Prostate gland (tissue), 2 donors: ENCODE data around the gene C2CD4D. TPM values are rescaled to one million over a fixed set of nuclear protein-coding genes. Genes with fewer than 3 reads are reported as not detected.

Experiments
- DNase-seq: peaks from one replicate; pipeline ENCODE4 v3.0.0-alpha.2; 2019; ENCODE audit warnings: low spot score
- H3K27ac ChIP-seq, 2 donors: fragments of 200-600 bp; sonication (generic); 2 replicates each; pipeline ENCODE4 v1.5.1; 2017 to 2019
- H3K27me3 ChIP-seq: fragments of 200-600 bp; sonication (generic); replicated peaks from 2 replicates; pipeline ENCODE4 v1.5.1; 2019; ENCODE audit not compliant: insufficient read depth
- H3K36me3 ChIP-seq, 2 donors: fragments of 200-600 bp; sonication (generic); 1 replicate in 1 of 2; 2 replicates in 1 of 2; pipeline versions ENCODE4 v1.5.1 to v1.8.1; 2017 to 2019
- H3K4me1 ChIP-seq: fragments of 200-600 bp; sonication (generic); replicated peaks from 2 replicates; pipeline ENCODE4 v1.5.1; 2019
- H3K4me3 ChIP-seq, 2 donors: fragments of 200-600 bp; sonication (generic); 2 replicates each; pipeline ENCODE4 v1.5.1; 2017 to 2019
- H3K9me3 ChIP-seq: fragments of 200-600 bp; sonication (generic); 2 replicates; pipeline ENCODE4 v1.5.1; 2017
- CTCF ChIP-seq, 4 experiments: fragments of 200-600 bp in 2 of 4; fragments of 450-650 bp in 2 of 4; sonication (generic) in 2 of 4; IDR thresholded peaks; 1 replicate in 3 of 4; 2 replicates in 1 of 4; pipeline ENCODE4 v1.5.1; 2016 to 2019; ENCODE audit warnings: antibody characterized with exemption in 4 of 4, mild to moderate bottlenecking in 2 of 4, moderate library complexity in 2 of 4
- POLR2A ChIP-seq: fragments of 450-650 bp; IDR thresholded peaks from one replicate; pipeline ENCODE4 v1.6.1; 2016; ENCODE audit warnings: antibody characterized with exemption, mild to moderate bottlenecking
- POLR2AphosphoS5 ChIP-seq: sonication (generic); formaldehyde crosslinking; IDR thresholded peaks from one replicate; pipeline ENCODE4 v1.6.1; 2017; ENCODE audit warnings: antibody characterized with exemption
- WGBS: methylation state at CpG from one replicate; pipeline ENCODE4 v1.1.5; 2018; 5-methylcytosine and 5-hydroxymethylcytosine counted together
- intact Hi-C: fragments of 100-400 bp; cut with DNase I; formaldehyde crosslinking; loops from one replicate; pipeline ENCODE4 v1.14.2; 2022
- total RNA-seq, 2 donors: library from RNA; depleted of rRNA; stranded (reverse); fragments of >200 nt; gene quantifications; one replicate each; pipeline ENCODE4 v1.1.0, GENCODE V29; 2016

Gene C2CD4D
- total RNA-seq, 2 donors from 2014 or later, result 2.0 to 2.8 TPM

- 22% methylated on average over 3 of the region's 3 CpGs for WGBS
- DNase-seq, result no peak
- intact Hi-C loops, result no loop called here
Measured at GRCh38 chr1:151868486-151868885, 28.9 kb upstream of the C2CD4D start.

GRCh38 chr1:151867765-151868411 lies 28.3 kb upstream of the C2CD4D start:
- TF ChIP-seq POLR2A (no peak), CTCF (IDR thresholded peaks at IDR 0.05) (no peak), POLR2AphosphoS5 (no peak)
- Histone ChIP-seq H3K27me3 (no peaks in the 10 kb centered on the region), H3K36me3 (no peaks in the 10 kb centered on the region), H3K27ac (no peak overlapping the region), H3K4me1 (no peaks in the 10 kb centered on the region), H3K9me3 (no peaks in the 10 kb centered on the region), H3K4me3 (no peak overlapping the region)
- no peak for DNase-seq
- WGBS, result 79% methylated on average over 7 of the region's 7 CpGs
- intact Hi-C loops, result no loop called here

More at GRCh38 chr1:151868486-151868885, 28.9 kb upstream of the C2CD4D start:
- Histone ChIP-seq H3K9me3 (no peaks in the 10 kb centered on the region), H3K4me1 (no peaks in the 10 kb centered on the region), H3K4me3 (no peak overlapping the region), H3K36me3 (no peaks in the 10 kb centered on the region), H3K27me3 (no peaks in the 10 kb centered on the region), H3K27ac (no peak overlapping the region)
- TF ChIP-seq CTCF (IDR thresholded peaks at IDR 0.05), result no peak
- no peak for TF ChIP-seq POLR2A
- no peak for TF ChIP-seq POLR2AphosphoS5

GRCh38 chr1:151867321-151867720 lies 27.7 kb upstream of the C2CD4D start:
- no peak for TF ChIP-seq POLR2AphosphoS5
- TF ChIP-seq CTCF (IDR thresholded peaks at IDR 0.05), result no peak
- TF ChIP-seq POLR2A, result no peak
- intact Hi-C loops, result no loop called here
- H3K4me1 ChIP-seq, result no peaks in the 10 kb centered on the region
- DNase-seq, result no peak
- H3K27me3 ChIP-seq, result no peaks in the 10 kb centered on the region
- no peak overlapping the region for H3K27ac ChIP-seq
- 87% methylated on average over 2 of the region's 2 CpGs for WGBS
- H3K4me3 ChIP-seq, result no peak overlapping the region
- H3K9me3 ChIP-seq, result no peaks in the 10 kb centered on the region
- no peaks in the 10 kb centered on the region for H3K36me3 ChIP-seq

GRCh38 chr1:151864411-151864810 lies 24.8 kb upstream of the C2CD4D start:
- DNase-seq, result no peak
- WGBS, result 45% methylated on average over 2 of the region's 2 CpGs

More at GRCh38 chr1:151864411-151864810, 24.8 kb upstream of the C2CD4D start:
- no peaks in the 10 kb centered on the region for H3K4me1 ChIP-seq
- no peaks in the 10 kb centered on the region for H3K9me3 ChIP-seq
- H3K27me3 ChIP-seq, result no peaks in the 10 kb centered on the region
- no peak overlapping the region for H3K27ac ChIP-seq
- no peak for TF ChIP-seq POLR2AphosphoS5
- TF ChIP-seq CTCF (IDR thresholded peaks at IDR 0.05), result no peak
- TF ChIP-seq POLR2A, result no peak
- no peaks in the 10 kb centered on the region for H3K36me3 ChIP-seq
- intact Hi-C loops, result no loop called here
- H3K4me3 ChIP-seq, result no peak overlapping the region
